ENCODE measurements around the gene TTC13. TPM values are rescaled to one million over a fixed set of nuclear protein-coding genes. Genes with fewer than 3 reads are reported as not detected.
A peak's percentile ranks its signal among the peaks of the same experiment; 100 is the strongest.

The TTC13 gene
- total RNA-seq, 1 donor from 2014 or later = 35.4 TPM

DNA sequence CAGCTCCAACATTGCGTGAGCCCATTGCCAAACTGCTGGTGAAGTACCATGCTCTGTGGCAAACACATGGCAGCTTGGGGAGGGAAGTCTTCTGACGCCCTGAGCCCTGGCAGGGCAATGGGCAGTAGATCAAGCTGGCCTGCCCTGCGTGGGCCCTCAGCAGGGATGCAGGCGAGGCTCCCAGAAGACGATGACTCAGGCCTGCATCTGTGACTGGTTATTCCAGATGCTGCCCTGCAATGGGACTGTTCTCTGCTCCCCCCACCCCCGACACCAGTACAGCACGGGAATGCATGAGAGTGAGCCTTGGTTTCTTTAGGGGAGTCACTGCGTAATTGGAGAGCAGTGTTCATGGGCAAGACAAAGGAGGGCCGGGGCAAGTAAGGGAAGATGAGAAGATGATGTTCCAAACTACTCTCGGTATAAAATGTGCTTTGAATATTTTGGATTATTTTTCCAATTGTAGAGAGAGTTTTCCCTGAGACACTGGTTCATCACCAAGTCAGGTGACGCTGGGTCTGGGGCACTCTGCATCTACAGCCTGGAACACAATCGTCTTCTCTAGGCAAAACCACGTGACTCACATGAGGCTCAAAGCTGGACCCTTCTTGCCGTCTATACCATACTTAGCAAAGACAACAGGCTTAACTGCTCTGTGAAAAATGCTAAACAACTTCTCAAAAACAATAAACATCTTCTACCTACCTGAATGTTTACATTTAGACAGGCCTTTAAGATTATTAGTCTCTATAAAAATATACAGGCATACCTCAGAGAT, 101.3 kb downstream of the TTC13 start:
- CTCF ChIA-PET = no interaction called here
- peaks cover 48% of the 10 kb centered on the region for H3K27me3 Mint-ChIP-seq
- POLR2A ChIA-PET = no interaction called here
- DNase-seq (no peak), ATAC-seq (ENCODE audit: low read depth) (no peak)
- no peaks in the 10 kb centered on the region for H3K36me3 Mint-ChIP-seq (ENCODE audit: low read depth)
- no peak overlapping the region for H3K27ac Mint-ChIP-seq
- intact Hi-C loops (cut with micrococcal nuclease) = no loop called here
- no peak overlapping the region for H3K4me3 Mint-ChIP-seq
- no peak for TF ChIP-seq CTCF (IDR thresholded peaks at IDR 0.05)
- no peaks in the 10 kb centered on the region for H3K4me1 Mint-ChIP-seq
- no peaks in the 10 kb centered on the region for H3K9me3 Mint-ChIP-seq

- no peak for TF ChIP-seq CTCF (IDR thresholded peaks at IDR 0.05)
- Mint-ChIP-seq H3K36me3 (ENCODE audit: low read depth) (no peaks in the 10 kb centered on the region), H3K4me1 (no peaks in the 10 kb centered on the region), H3K4me3 (no peak overlapping the region), H3K27me3 (peaks cover 48% of the 10 kb centered on the region), H3K27ac (no peak overlapping the region), H3K9me3 (no peaks in the 10 kb centered on the region)
- ATAC-seq (ENCODE audit: low read depth) (no peak), DNase-seq (no peak)
- ChIA-PET CTCF (no interaction called here), POLR2A (no interaction called here)
- intact Hi-C loops (cut with micrococcal nuclease) = no loop called here
Observed at GRCh38 chr1:230876660-230877059, 102.0 kb downstream of the TTC13 start.

DNA sequence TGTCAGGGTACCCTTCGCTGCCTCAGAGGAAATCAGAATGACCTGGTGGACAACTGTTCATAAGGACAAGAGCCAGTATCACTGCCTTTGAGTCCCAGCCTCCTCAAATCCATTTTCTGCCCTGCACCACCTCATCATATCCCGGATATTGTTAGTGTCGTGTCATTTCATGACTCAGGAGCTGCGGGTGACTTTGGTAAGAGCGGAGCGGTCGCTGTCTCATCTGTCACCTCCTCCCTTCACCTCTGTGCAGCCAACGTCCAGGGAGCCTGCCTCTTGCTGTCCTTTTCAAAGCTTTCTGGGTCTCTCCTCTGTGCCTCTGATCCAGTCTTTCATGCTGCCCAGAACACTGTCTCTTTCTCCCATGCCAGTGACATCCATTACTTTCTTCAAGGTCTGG, 103.3 kb downstream of the TTC13 start:
- Mint-ChIP-seq H3K9me3 (no peaks in the 10 kb centered on the region), H3K4me1 (no peaks in the 10 kb centered on the region), H3K27me3 (peaks cover 46% of the 10 kb centered on the region), H3K4me3 (no peak overlapping the region), H3K27ac (no peak overlapping the region), H3K36me3 (ENCODE audit: low read depth) (no peaks in the 10 kb centered on the region)
- no peak for ATAC-seq (ENCODE audit: low read depth)
- no peak for TF ChIP-seq CTCF (IDR thresholded peaks at IDR 0.05)
- ChIA-PET POLR2A (no interaction called here), CTCF (no interaction called here)
- intact Hi-C loops (cut with micrococcal nuclease) = no loop called here
- DNase-seq = no peak

GRCh38 chr1:230870916-230871315, 107.7 kb downstream of the TTC13 start:
- Mint-ChIP-seq H3K4me3 (no peak overlapping the region), H3K36me3 (ENCODE audit: low read depth) (peaks cover 4% of the 10 kb centered on the region), H3K9me3 (no peaks in the 10 kb centered on the region), H3K27ac (no peak overlapping the region), H3K27me3 (peaks cover 32% of the 10 kb centered on the region), H3K4me1 (peaks cover 9% of the 10 kb centered on the region)
- ATAC-seq (ENCODE audit: low read depth) = no peak
- ChIA-PET POLR2A (no interaction called here), CTCF (no interaction called here)
- intact Hi-C loops (cut with micrococcal nuclease) = no loop called here
- no peak for DNase-seq
- TF ChIP-seq CTCF (IDR thresholded peaks at IDR 0.05) = no peak

DNA sequence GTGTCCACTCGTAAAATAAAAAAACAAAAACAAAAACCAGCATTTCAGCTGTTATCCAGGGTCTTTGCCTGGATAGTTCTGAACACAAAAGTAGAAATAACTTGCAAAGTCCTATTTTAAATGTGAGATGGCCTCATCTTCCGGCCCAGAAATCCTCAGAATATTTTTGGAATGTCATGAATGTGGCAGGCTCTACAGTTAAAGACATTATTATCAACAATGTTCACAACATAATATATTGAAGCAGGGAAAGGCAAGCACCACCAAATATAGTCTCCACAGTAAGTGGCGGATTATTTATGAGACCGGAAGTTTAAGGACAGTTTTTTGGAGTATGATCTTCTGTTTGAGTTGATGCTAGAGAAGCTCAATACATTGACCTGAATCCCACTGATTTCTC, 109.2 kb downstream of the TTC13 start:
- POLR2A ChIA-PET = no interaction called here
- DNase-seq (no peak), ATAC-seq (ENCODE audit: low read depth) (no peak)
- Mint-ChIP-seq H3K4me1 (peaks cover 9% of the 10 kb centered on the region), H3K9me3 (no peaks in the 10 kb centered on the region), H3K36me3 (ENCODE audit: low read depth) (peaks cover 4% of the 10 kb centered on the region), H3K27ac (no peak overlapping the region), H3K27me3 (peaks cover 25% of the 10 kb centered on the region), H3K4me3 (peak overlapping the region; percentile 87)
- intact Hi-C loops (cut with micrococcal nuclease) = loop anchor here (2.0 to 5.0 kb wide), 4 partner anchors 109 to 658 kb away; partner anchors contain the start of genes ARV1, COG2, EXOC8 and SPRTN
- TF ChIP-seq CTCF (IDR thresholded peaks at IDR 0.05) = no peak
- CTCF ChIA-PET = no interaction called here
